Parathyroid adenoma (tissue), 2 donors: Measurements from ENCODE around the gene AIMP1.

Source experiments
- H2AFZ ChIP-seq: fragments of 300-600 bp; sonication (generic); one replicate; pipeline ENCODE4 v1.7.0; 2017; ENCODE audit warnings: antibody characterized with exemption, mild to moderate bottlenecking
- H3K27ac ChIP-seq: fragments of 300-600 bp; sonication (generic); one replicate; pipeline ENCODE4 v1.7.0; 2017
- H3K27me3 ChIP-seq: fragments of 300-600 bp; sonication (generic); one replicate; pipeline ENCODE4 v1.7.0; 2017; ENCODE audit warnings: low read length; ENCODE audit not compliant: control insufficient read depth, insufficient read depth
- H3K36me3 ChIP-seq: fragments of 300-600 bp; sonication (generic); one replicate; pipeline ENCODE4 v1.7.0; 2017; ENCODE audit warnings: low read length; ENCODE audit not compliant: control insufficient read depth, insufficient read depth
- H3K4me1 ChIP-seq: fragments of 300-600 bp; sonication (generic); one replicate; pipeline ENCODE4 v1.7.0; 2017; ENCODE audit warnings: control low read depth
- H3K4me2 ChIP-seq: fragments of 300-600 bp; sonication (generic); one replicate; pipeline ENCODE4 v1.7.0; 2017; ENCODE audit warnings: low read length
- H3K4me3 ChIP-seq: fragments of 300-600 bp; sonication (generic); one replicate; pipeline ENCODE4 v1.7.0; 2017; ENCODE audit warnings: low read depth, low read length
- H3K79me2 ChIP-seq: fragments of 300-600 bp; sonication (generic); one replicate; pipeline ENCODE4 v1.7.0; 2017; ENCODE audit warnings: control low read depth
- H3K9ac ChIP-seq: fragments of 300-600 bp; sonication (generic); one replicate; pipeline ENCODE4 v1.7.0; 2017; ENCODE audit warnings: mild to moderate bottlenecking
- H3K9me3 ChIP-seq: fragments of 300-600 bp; sonication (generic); one replicate; pipeline ENCODE4 v1.7.0; 2017; ENCODE audit warnings: low read length; ENCODE audit not compliant: control insufficient read depth
- CTCF ChIP-seq: fragments of 300-600 bp; sonication (generic); IDR thresholded peaks from one replicate; pipeline ENCODE4 v1.7.0; 2017; ENCODE audit warnings: antibody characterized with exemption, mild to moderate bottlenecking
- donor health status: primary hyperparathyroidism.

Gene AIMP1

GRCh38 chr4:106323119-106323518, 6.8 kb downstream of the AIMP1 start:
- Histone ChIP-seq H3K27me3 (no peaks in the 10 kb centered on the region), H3K9me3 (no peaks in the 10 kb centered on the region), H3K4me1 (no peaks in the 10 kb centered on the region), H2AFZ (no peak overlapping the region), H3K27ac (no peak overlapping the region), H3K4me2 (no peak overlapping the region), H3K36me3 (no peaks in the 10 kb centered on the region), H3K4me3 (no peak overlapping the region), H3K79me2 (no peaks in the 10 kb centered on the region), H3K9ac (no peak overlapping the region)
- no peak for TF ChIP-seq CTCF

- Histone ChIP-seq H3K4me3 (no peak overlapping the region), H2AFZ (no peak overlapping the region), H3K9ac (no peak overlapping the region), H3K27ac (no peak overlapping the region), H3K9me3 (no peaks in the 10 kb centered on the region), H3K27me3 (no peaks in the 10 kb centered on the region), H3K79me2 (no peaks in the 10 kb centered on the region), H3K4me1 (no peaks in the 10 kb centered on the region), H3K4me2 (no peak overlapping the region), H3K36me3 (no peaks in the 10 kb centered on the region)
- TF ChIP-seq CTCF = no peak
These were observed 9.4 kb downstream of the AIMP1 start for GRCh38 chr4:106325800-106326199.

GRCh38 chr4:106329041-106329618, 12.8 kb downstream of the AIMP1 start:
- Histone ChIP-seq H3K4me2 (no peak overlapping the region), H2AFZ (no peak overlapping the region), H3K4me3 (no peak overlapping the region), H3K4me1 (no peaks in the 10 kb centered on the region), H3K9me3 (no peaks in the 10 kb centered on the region), H3K36me3 (no peaks in the 10 kb centered on the region), H3K27me3 (no peaks in the 10 kb centered on the region), H3K79me2 (no peaks in the 10 kb centered on the region), H3K27ac (no peak overlapping the region), H3K9ac (no peak overlapping the region)
- TF ChIP-seq CTCF = peak; percentile 24

- H3K79me2 ChIP-seq = no peaks in the 10 kb centered on the region
- no peak overlapping the region for H3K4me2 ChIP-seq
- H3K9ac ChIP-seq = no peak overlapping the region
- no peaks in the 10 kb centered on the region for H3K36me3 ChIP-seq
- H3K9me3 ChIP-seq = no peaks in the 10 kb centered on the region
- TF ChIP-seq CTCF = no peak
- no peak overlapping the region for H3K27ac ChIP-seq
- no peaks in the 10 kb centered on the region for H3K4me1 ChIP-seq
- no peak overlapping the region for H3K4me3 ChIP-seq
- no peak overlapping the region for H2AFZ ChIP-seq
- H3K27me3 ChIP-seq = no peaks in the 10 kb centered on the region
These were observed 16.8 kb downstream of the AIMP1 start for GRCh38 chr4:106333186-106333585.

- no peak overlapping the region for H3K27ac ChIP-seq
These were observed 18.6 kb downstream of the AIMP1 start for GRCh38 chr4:106334741-106335470.

More at GRCh38 chr4:106334741-106335470, 18.6 kb downstream of the AIMP1 start:
- Histone ChIP-seq H3K4me3 (no peak overlapping the region), H3K27me3 (no peaks in the 10 kb centered on the region), H3K4me2 (no peak overlapping the region), H3K9me3 (no peaks in the 10 kb centered on the region), H2AFZ (no peak overlapping the region), H3K36me3 (no peaks in the 10 kb centered on the region), H3K9ac (no peak overlapping the region), H3K79me2 (no peaks in the 10 kb centered on the region), H3K4me1 (no peaks in the 10 kb centered on the region)
- no peak for TF ChIP-seq CTCF
